Uterus (tissue), 4 donors: ENCODE results near the gene PANK2. TPM values are rescaled to one million over a fixed set of nuclear protein-coding genes. Genes with fewer than 3 reads are reported as not detected.
A peak's percentile ranks its signal among the peaks of the same experiment; 100 is the strongest.
"Not testable (repeated sequence)": the region's sequence is repeated elsewhere in the genome, so short reads cannot be mapped to it uniquely, and the experiment has no call there.

Source experiments
- DNase-seq, 2 donors: peaks; one replicate each; pipeline ENCODE4 v3.0.0-alpha.2; 2019 to 2020
- H3K27ac ChIP-seq, 2 donors: fragments of 200-600 bp; sonication (generic); 1 replicate in 1 of 2; 2 replicates in 1 of 2; pipeline ENCODE4 v1.5.1; 2016 to 2018
- H3K27me3 ChIP-seq, 2 donors: fragments of 200-600 bp; sonication (generic); one replicate each; pipeline ENCODE4 v1.5.1; 2018 to 2019; ENCODE audit warnings: control low read depth in 1 of 2
- H3K36me3 ChIP-seq, 2 donors: fragments of 200-600 bp; sonication (generic); one replicate each; pipeline ENCODE4 v1.5.1; 2019; ENCODE audit warnings: control low read depth in 1 of 2
- H3K4me1 ChIP-seq, 2 donors: fragments of 200-600 bp; sonication (generic); one replicate each; pipeline ENCODE4 v1.5.1; 2018 to 2019; ENCODE audit warnings: control low read depth in 1 of 2
- H3K4me3 ChIP-seq, 2 donors: fragments of 200-600 bp; sonication (generic); 1 replicate in 1 of 2; 2 replicates in 1 of 2; pipeline ENCODE4 v1.5.1; 2018 to 2019; ENCODE audit warnings: mild to moderate bottlenecking in 1 of 2
- H3K9me3 ChIP-seq, 2 donors: fragments of 200-600 bp; sonication (generic); one replicate each; pipeline ENCODE4 v1.5.1; 2019; ENCODE audit warnings: control low read depth in 1 of 2
- POLR2A ChIP-seq, 2 donors: fragments of 450-650 bp; IDR thresholded peaks; one replicate each; pipeline ENCODE4 v1.6.1; 2016; ENCODE audit warnings: antibody characterized with exemption in 2 of 2, mild to moderate bottlenecking in 1 of 2, moderate library complexity in 1 of 2
- intact Hi-C: fragments of 100-400 bp; cut with DNase I; formaldehyde crosslinking; loops from one replicate; pipeline ENCODE4 v1.15.1; 2023; ENCODE audit warnings: low total_unique reads
- total RNA-seq, 4 donors: library from RNA; depleted of rRNA in 3 of 4; stranded (reverse); fragments of >200 nt in 3 of 4; gene quantifications; one replicate each; pipeline versions ENCODE4 v1.1.0 to v1.2.4, GENCODE V29; 2014 to 2023
- TF ChIP-seq, protein P1 (sequence below), 4 experiments: fragments of 200-600 bp in 2 of 4; fragments of 450-650 bp in 2 of 4; sonication (generic) in 2 of 4; IDR thresholded peaks; one replicate each; pipeline ENCODE4 v1.5.1; 2016 to 2019; ENCODE audit warnings: antibody characterized with exemption in 4 of 4, mild to moderate bottlenecking in 2 of 4, moderate library complexity in 1 of 4
- donor health status: DM: yes; HTN: yes; CAD: no.

PANK2 gene
- 10 to 100 TPM; 18.2 to 82.0 (median 53.5) TPM for total RNA-seq

DNA sequence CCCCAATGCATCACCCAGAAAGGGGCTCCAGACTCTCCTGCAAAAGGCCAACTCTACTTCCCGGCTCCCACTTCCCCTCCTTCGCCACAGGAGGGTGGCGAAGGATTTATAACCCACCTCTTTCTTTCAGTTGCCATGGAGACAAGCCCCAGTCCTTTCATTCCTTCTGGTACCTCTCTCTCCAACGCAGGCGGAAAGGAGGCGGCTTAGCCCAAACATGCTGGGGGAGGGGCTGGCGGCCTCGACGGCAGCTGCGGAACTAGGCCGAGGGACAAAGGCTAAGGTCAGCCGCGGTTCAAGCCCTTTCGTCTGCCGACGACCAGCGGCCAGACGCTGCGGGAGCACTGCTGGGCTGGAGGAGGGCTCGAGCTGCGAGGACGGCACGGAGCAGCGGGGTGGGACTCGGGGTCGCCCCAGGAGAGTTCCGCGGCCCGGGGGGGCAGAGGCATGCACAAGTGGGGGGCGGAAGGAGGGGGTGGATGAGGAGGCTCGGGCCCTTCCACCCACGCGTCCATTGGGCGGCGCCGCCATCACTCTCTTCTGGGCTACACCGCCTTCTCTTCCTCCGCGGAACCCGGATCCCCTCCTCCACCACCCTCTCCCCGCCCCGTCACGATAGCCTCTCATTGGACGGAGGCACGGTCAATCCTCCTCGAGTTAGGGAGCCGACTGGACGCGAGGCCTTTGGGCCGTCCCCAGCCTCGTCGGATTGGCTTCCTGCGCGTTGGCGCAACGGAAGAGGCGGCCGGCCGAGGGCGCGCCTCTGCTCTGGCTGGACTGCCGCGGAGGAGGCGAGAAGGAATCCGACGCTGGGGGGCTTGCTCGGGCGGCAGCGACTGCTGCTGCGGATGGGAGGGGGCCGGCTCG, at the start of gene PANK2:
Gene PANK2 (plus strand): TSS at position 766 of the 867 bp plus-strand sequence.
- intact Hi-C loops = no loop called here
- H3K4me3 ChIP-seq = peak within 1 kb of the TSS; percentile 92 to 98

DNA sequence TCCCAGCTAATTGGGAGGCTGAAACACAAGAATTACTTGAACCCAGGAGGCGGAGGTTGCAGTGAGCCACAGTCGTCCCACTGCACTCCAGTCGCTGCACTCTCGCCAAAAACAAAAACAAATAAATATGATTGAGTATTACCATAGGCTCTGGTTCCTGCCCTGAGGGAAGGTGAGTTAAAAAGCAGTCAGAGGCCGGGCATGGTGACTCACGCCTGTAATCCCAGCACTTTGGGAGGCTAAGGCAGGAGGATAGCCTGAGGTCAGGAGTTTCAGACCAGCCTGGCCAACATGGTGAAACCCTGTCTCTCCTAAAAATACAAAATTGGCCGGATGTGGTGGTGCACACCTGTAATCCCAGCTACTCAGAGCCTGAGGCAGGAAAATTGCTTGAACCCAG, 49.0 kb upstream of the PANK2 start:
- H3K9me3 ChIP-seq, H3K4me1 ChIP-seq, H3K27me3 ChIP-seq, intact Hi-C loops, DNase-seq, H3K4me3 ChIP-seq, H3K27ac ChIP-seq, H3K36me3 ChIP-seq: not testable (repeated sequence)

More for the DNA sequence above, at the start of gene PANK2:
- peak; percentile 100 for DNase-seq
- H3K27me3 ChIP-seq = no peaks in the 10 kb centered on the region
- H3K4me1 ChIP-seq = peaks cover 5 to 12% of the 10 kb centered on the region in 2 donors
- no peaks in the 10 kb centered on the region for H3K36me3 ChIP-seq
- peak within 1 kb of the TSS; percentile 89 to 96 for H3K27ac ChIP-seq
- peak; percentile 86 to 96 for TF ChIP-seq POLR2A (IDR thresholded peaks at IDR 0.05)
- TF ChIP-seq, protein P1, sequence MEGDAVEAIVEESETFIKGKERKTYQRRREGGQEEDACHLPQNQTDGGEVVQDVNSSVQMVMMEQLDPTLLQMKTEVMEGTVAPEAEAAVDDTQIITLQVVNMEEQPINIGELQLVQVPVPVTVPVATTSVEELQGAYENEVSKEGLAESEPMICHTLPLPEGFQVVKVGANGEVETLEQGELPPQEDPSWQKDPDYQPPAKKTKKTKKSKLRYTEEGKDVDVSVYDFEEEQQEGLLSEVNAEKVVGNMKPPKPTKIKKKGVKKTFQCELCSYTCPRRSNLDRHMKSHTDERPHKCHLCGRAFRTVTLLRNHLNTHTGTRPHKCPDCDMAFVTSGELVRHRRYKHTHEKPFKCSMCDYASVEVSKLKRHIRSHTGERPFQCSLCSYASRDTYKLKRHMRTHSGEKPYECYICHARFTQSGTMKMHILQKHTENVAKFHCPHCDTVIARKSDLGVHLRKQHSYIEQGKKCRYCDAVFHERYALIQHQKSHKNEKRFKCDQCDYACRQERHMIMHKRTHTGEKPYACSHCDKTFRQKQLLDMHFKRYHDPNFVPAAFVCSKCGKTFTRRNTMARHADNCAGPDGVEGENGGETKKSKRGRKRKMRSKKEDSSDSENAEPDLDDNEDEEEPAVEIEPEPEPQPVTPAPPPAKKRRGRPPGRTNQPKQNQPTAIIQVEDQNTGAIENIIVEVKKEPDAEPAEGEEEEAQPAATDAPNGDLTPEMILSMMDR (IDR thresholded peaks at IDR 0.05) = peak; percentile 19 to 51 (median 44)
- H3K9me3 ChIP-seq = no peaks in the 10 kb centered on the region

DNA sequence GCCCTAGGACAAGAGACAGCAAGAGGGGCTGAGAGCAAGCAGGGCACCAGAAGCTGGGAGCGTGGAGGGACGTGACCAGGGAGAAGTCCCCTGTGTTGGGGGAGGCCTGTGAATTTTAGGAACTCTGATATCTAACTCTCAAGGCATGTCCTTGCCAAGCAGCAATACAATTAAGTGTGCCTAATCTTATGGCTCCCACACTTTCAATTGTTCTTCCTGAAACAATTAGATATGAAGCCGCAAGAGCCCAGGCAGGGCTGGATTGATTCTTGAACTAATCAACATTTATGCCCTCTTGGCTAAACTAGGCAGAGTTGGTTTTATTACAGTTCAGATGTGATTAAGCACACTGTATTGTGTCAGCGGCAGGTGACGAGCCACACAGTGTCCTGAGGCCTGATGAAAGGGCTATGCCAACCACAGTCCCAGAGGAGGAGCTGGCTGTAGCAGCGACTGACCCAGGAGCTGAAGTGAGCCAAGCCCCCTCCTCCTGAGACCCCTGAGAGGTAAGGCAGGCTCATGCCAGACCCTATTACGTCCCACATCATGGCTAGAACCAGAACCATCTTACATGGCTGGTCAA, 46.7 kb upstream of the PANK2 start:
- Histone ChIP-seq H3K9me3 (no peaks in the 10 kb centered on the region), H3K27me3 (no peaks in the 10 kb centered on the region), H3K36me3 (no peaks in the 10 kb centered on the region), H3K27ac (no peak overlapping the region), H3K4me1 (no peaks in the 10 kb centered on the region), H3K4me3 (no peak overlapping the region)
- DNase-seq = no peak
- no peak for TF ChIP-seq POLR2A (IDR thresholded peaks at IDR 0.05)
- TF ChIP-seq, protein P1 (IDR thresholded peaks at IDR 0.05) = no peak
- intact Hi-C loops = no loop called here

DNA sequence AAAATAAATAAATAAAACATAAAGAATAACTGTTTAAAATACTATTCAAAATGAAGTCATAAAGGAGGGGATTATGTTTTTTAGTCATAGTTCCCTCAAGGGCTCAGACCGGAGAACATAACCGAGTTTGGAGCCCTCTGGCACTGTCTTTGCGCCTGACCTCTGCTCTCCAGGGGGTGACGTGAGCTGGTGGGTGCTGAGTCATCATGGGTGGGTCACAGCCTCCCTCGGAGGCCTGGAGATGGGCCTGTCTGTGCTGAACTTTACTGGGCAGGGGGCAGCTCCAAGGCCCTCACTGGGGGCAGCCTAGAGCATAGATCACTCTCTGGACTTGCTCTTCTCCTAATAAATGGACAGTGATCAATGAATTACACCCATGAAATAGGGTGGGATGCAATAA, 45.7 kb upstream of the PANK2 start:
- Histone ChIP-seq H3K4me3 (no peak overlapping the region), H3K4me1 (peaks cover 0 to 3% of the 10 kb centered on the region in 2 donors), H3K27me3 (no peaks in the 10 kb centered on the region), H3K9me3 (no peaks in the 10 kb centered on the region), H3K27ac (no peak overlapping the region), H3K36me3 (no peaks in the 10 kb centered on the region)
- no peak for TF ChIP-seq POLR2A (IDR thresholded peaks at IDR 0.05)
- TF ChIP-seq, protein P1 (IDR thresholded peaks at IDR 0.05) = no peak
- no peak for DNase-seq
- intact Hi-C loops = no loop called here

DNA sequence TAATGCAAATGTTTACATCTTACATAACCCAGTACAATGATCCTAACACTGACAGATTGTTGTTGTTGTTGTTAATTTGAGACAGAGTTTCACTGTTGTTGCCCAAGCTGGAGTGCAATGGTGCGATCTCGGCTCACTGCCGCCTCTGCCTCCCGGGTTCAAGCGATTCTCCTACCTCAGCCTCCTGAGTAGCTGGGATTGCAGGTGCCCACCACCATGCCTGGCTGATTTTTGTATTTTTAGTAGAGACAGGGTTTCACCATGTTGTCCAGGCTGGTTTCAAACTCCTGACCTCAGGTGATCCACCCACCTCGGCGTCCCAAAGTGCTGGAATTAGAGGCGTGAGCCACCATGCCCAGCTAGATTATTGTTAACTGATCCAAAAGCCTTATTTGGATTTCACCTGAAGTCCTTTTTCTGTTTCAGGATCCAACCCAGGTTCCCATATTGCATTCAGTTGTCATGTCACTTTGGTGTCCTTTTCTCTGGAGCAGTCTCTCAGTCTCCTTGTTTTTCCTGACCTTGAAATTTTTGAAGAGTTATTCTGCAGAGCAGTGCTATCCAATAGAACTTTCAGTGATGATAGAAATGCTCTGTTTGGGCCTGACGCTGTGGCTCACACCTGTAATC, 45.1 kb upstream of the PANK2 start:
- H3K27me3 ChIP-seq, H3K27ac ChIP-seq, H3K9me3 ChIP-seq, H3K4me3 ChIP-seq, intact Hi-C loops, H3K36me3 ChIP-seq, DNase-seq, H3K4me1 ChIP-seq: not testable (repeated sequence)

DNA sequence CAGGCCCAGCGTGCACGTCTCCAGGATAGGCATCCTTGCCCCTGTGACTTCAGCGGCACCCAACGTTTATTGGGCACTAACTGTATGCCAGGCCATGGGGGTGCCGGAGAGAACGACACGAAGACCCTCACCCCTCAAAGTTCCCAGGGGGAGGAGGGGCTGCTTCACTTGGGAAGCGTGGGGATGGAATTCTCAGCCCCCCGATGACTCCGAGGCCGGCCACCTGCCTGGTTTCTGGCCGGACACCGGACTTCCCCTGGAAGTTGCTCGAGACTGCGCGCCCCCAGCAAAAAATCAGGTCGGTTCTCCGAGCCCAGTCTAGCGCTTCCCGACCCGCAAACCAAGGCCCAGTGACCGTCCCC, 42.8 kb upstream of the PANK2 start:
- peak; percentile 46 to 90 for DNase-seq
- TF ChIP-seq, protein P1 (IDR thresholded peaks at IDR 0.05) = no peak
- TF ChIP-seq POLR2A (IDR thresholded peaks at IDR 0.05) = no peak

More for the DNA sequence above, 42.8 kb upstream of the PANK2 start:
- Histone ChIP-seq H3K4me3 (peak overlapping the region; percentile 76 to 97), H3K9me3 (no peaks in the 10 kb centered on the region), H3K4me1 (peaks cover 0 to 7% of the 10 kb centered on the region in 2 donors), H3K36me3 (no peaks in the 10 kb centered on the region), H3K27ac (peak overlapping the region; percentile 76 to 94), H3K27me3 (no peaks in the 10 kb centered on the region)
- intact Hi-C loops = no loop called here
